ENCODE measurements around the gene DSCAML1. TPM values are rescaled to one million over a fixed set of nuclear protein-coding genes. Genes with fewer than 3 reads are reported as not detected.

DSCAML1 gene
- total RNA-seq, 1 experiment from 2014 or later, result 0.15 TPM

DNA sequence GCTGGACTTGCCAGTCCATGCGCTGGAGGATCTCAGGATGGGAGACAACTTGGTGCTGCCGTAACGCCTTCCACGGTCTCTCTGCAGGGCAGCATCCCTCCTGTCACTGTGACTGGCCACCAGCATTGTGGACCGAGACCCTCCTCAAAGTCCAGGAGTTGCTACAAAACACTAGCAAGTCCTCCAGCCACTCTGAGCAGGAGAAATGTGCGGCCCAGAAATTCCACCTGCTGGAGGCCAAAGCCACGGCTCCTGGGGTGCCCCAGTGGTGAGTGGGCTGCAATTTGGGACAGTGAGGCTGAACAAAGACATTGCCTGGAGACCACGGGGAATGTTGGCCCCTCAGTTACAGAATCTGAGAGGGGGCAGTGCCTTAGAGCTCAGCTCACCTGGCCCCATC lies 6.9 kb upstream of the DSCAML1 start:
- no peak overlapping the region for H4K8ac ChIP-seq (replicated peaks; ENCODE audit: insufficient read length, low read depth, low read length)
- no peak overlapping the region for H2BK12ac ChIP-seq (ENCODE audit: insufficient read length, low read depth, low read length)
- Mint-ChIP-seq H3K4me1 (peaks cover 2 to 8% of the 10 kb centered on the region in 2 experiments), H3K27me3 (ENCODE audit: low read depth) (peaks cover 50% of the 10 kb centered on the region), H3K36me3 (ENCODE audit: insufficient read depth in 1 of 3, low read depth in 3 of 3) (no peaks in the 10 kb centered on the region), H3K4me3 (no peak overlapping the region), H3K27ac (no peak overlapping the region), H3K9me3 (no peaks in the 10 kb centered on the region)
- no peak overlapping the region for H2BK120ac ChIP-seq (ENCODE audit: low read depth, low read length, poor library complexity, severe bottlenecking)
- TF ChIP-seq, protein P1, sequence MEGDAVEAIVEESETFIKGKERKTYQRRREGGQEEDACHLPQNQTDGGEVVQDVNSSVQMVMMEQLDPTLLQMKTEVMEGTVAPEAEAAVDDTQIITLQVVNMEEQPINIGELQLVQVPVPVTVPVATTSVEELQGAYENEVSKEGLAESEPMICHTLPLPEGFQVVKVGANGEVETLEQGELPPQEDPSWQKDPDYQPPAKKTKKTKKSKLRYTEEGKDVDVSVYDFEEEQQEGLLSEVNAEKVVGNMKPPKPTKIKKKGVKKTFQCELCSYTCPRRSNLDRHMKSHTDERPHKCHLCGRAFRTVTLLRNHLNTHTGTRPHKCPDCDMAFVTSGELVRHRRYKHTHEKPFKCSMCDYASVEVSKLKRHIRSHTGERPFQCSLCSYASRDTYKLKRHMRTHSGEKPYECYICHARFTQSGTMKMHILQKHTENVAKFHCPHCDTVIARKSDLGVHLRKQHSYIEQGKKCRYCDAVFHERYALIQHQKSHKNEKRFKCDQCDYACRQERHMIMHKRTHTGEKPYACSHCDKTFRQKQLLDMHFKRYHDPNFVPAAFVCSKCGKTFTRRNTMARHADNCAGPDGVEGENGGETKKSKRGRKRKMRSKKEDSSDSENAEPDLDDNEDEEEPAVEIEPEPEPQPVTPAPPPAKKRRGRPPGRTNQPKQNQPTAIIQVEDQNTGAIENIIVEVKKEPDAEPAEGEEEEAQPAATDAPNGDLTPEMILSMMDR (conservative IDR thresholded peaks at IDR 0.05), result no peak
- H3K4ac ChIP-seq (ENCODE audit: low read depth, low read length), result no peak overlapping the region
- no peak overlapping the region for H2BK5ac ChIP-seq (ENCODE audit: insufficient read length, low read length)
- no peak overlapping the region for H2AFZ ChIP-seq (ENCODE audit: low read length)
- no peak for DNase-seq
- H3K56ac ChIP-seq (ENCODE audit: insufficient read length, low read depth, low read length), result no peak overlapping the region
- H3K9ac ChIP-seq (ENCODE audit: extremely low read depth, insufficient read length, low read length), result no peak overlapping the region
- H3K4me1 ChIP-seq (ENCODE audit: insufficient read depth, low read length), result no peaks in the 10 kb centered on the region
- H3K23ac ChIP-seq (ENCODE audit: insufficient read length, low read depth, low read length), result no peak overlapping the region
- H3K4me2 ChIP-seq (ENCODE audit: insufficient read depth, insufficient read length, low read length), result no peak overlapping the region
- H3K18ac ChIP-seq (ENCODE audit: insufficient read length, low read depth, low read length), result no peak overlapping the region
- no peaks in the 10 kb centered on the region for H3K79me2 ChIP-seq (ENCODE audit: insufficient read depth, low read length)
- H3K23me2 ChIP-seq (ENCODE audit: insufficient read length, low read depth, low read length, poor library complexity, severe bottlenecking), result no peaks in the 10 kb centered on the region
- H3K79me1 ChIP-seq (ENCODE audit: insufficient read depth, low read depth, low read length, poor library complexity, severe bottlenecking), result no peaks in the 10 kb centered on the region
- no peak overlapping the region for H4K5ac ChIP-seq (ENCODE audit: insufficient read length, low read depth, low read length)
- no peak overlapping the region for H2BK20ac ChIP-seq (ENCODE audit: low read depth, low read length, poor library complexity, severe bottlenecking)
- no peaks in the 10 kb centered on the region; the same call in 1 of the 2 replicates for H3K27me3 ChIP-seq (ENCODE audit: insufficient read depth, low read length)
- WGBS (ENCODE audit: extremely low coverage, insufficient read length, low lambda C conversion rate), result no CpG with 5 or more reads among the region's 8 CpGs
- no peak overlapping the region for H2BK15ac ChIP-seq (ENCODE audit: low read depth, low read length)
- no peak overlapping the region for H3T11ph ChIP-seq (ENCODE audit: low read length)
- no peak overlapping the region for H4K91ac ChIP-seq (ENCODE audit: insufficient read length, low read depth, low read length)
- H2AK5ac ChIP-seq (ENCODE audit: insufficient read length, low read length), result no peak overlapping the region
- no peak overlapping the region for H3K27ac ChIP-seq (ENCODE audit: insufficient read length, low read depth, low read length)
- no peak overlapping the region for H3K14ac ChIP-seq (ENCODE audit: insufficient read depth, low read length)
- H3K9me3 ChIP-seq (ENCODE audit: control insufficient read depth, low read depth, low read length), result no peaks in the 10 kb centered on the region
- no peaks in the 10 kb centered on the region for H4K20me1 ChIP-seq (ENCODE audit: control insufficient read depth, insufficient read depth, insufficient read length)

Data from H9 (cell line).